Transverse colon (tissue), 3 donors: ENCODE data around the gene LRP1B.

Experiments used
- CTCF ChIP-seq, 5 experiments: fragments of 200-600 bp in 3 of 5; fragments of 450-650 bp in 2 of 5; sonication (generic) in 3 of 5; IDR thresholded peaks; 1 replicate in 2 of 5; 2 replicates in 3 of 5; pipeline ENCODE4 v1.5.1; 2016 to 2017; ENCODE audit warnings: antibody characterized with exemption in 5 of 5, inconsistent platforms in 3 of 5, mild to moderate bottlenecking in 2 of 5, moderate library complexity in 1 of 5
- EP300 ChIP-seq: sonication (generic); formaldehyde crosslinking; IDR thresholded peaks from one replicate; pipeline ENCODE4 v1.6.1; 2017; ENCODE audit warnings: antibody characterized with exemption, low read depth
- POLR2A ChIP-seq: fragments of 450-650 bp; IDR thresholded peaks from one replicate; pipeline ENCODE4 v1.6.1; 2016; ENCODE audit warnings: antibody characterized with exemption, mild to moderate bottlenecking, moderate library complexity

- no peak for TF ChIP-seq CTCF (IDR thresholded peaks at IDR 0.05)
- TF ChIP-seq POLR2A = no peak
- no peak for TF ChIP-seq EP300
Measured at GRCh38 chr2:141666191-141666590, 464.6 kb downstream of the LRP1B start.
